Breast epithelium (tissue), 3 donors: ENCODE data around the gene LRP1.

Source experiments
- CTCF ChIP-seq, 3 donors: fragments of 450-650 bp; IDR thresholded peaks; one replicate each; pipeline ENCODE4 v1.5.1; 2016 to 2017; ENCODE audit warnings: antibody characterized with exemption in 3 of 3, mild to moderate bottlenecking in 3 of 3, moderate library complexity in 3 of 3
- POLR2A ChIP-seq: fragments of 450-650 bp; IDR thresholded peaks from one replicate; pipeline ENCODE4 v1.6.1; 2016; ENCODE audit warnings: antibody characterized with exemption, mild to moderate bottlenecking, moderate library complexity

GRCh38 chr12:57208631-57209282 is 80.5 kb downstream of the LRP1 start:
- TF ChIP-seq POLR2A = no peak
- TF ChIP-seq CTCF (IDR thresholded peaks at IDR 0.05) = no peak
